ENCODE data around the gene C19orf44.

GRCh38 chr19:16540948-16541347, 44.8 kb downstream of the C19orf44 start:
- TF ChIP-seq REST (IDR thresholded peaks at IDR 0.05) (no peak), RNF2 (IDR thresholded peaks at IDR 0.05; ENCODE audit: borderline replicate concordance, low read depth) (no peak), CTCF (IDR thresholded peaks at IDR 0.05) (no peak), BHLHE40 (IDR thresholded peaks at IDR 0.05; ENCODE audit: low read depth, low read length) (no peak), JUNB (IDR thresholded peaks at IDR 0.05) (no peak)

Data from A549 (cell line).